ENCODE measurements around the gene PIAS1.

Gene PIAS1

DNA sequence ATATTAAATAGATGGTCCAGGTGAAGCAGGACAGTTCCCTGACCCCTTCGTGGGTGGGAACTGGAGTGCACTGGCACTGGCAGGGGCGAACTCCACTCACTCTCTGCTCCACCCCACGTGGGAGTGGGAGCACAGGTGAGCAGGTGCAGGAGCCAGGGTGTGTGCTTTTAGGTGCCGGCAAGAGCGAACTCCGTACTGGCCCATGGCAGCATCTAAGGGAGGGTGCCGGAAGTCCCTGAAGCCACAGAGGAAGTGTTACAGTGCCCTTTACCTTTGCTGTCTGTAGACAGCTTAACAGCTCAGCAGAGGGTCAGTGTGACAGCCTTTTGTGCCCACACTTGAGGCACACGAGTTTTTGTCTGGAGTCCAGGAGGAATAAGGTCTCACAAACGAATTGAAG, 26.7 kb upstream of the PIAS1 start:
- DNase-seq (ENCODE audit: low read depth) = no peak
- TF ChIP-seq, protein P1, sequence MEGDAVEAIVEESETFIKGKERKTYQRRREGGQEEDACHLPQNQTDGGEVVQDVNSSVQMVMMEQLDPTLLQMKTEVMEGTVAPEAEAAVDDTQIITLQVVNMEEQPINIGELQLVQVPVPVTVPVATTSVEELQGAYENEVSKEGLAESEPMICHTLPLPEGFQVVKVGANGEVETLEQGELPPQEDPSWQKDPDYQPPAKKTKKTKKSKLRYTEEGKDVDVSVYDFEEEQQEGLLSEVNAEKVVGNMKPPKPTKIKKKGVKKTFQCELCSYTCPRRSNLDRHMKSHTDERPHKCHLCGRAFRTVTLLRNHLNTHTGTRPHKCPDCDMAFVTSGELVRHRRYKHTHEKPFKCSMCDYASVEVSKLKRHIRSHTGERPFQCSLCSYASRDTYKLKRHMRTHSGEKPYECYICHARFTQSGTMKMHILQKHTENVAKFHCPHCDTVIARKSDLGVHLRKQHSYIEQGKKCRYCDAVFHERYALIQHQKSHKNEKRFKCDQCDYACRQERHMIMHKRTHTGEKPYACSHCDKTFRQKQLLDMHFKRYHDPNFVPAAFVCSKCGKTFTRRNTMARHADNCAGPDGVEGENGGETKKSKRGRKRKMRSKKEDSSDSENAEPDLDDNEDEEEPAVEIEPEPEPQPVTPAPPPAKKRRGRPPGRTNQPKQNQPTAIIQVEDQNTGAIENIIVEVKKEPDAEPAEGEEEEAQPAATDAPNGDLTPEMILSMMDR (IDR thresholded peaks at IDR 0.05; ENCODE audit: control insufficient read depth, insufficient read depth, low read depth, low read length, missing control alignments) = no peak
- no peak overlapping the region for H3K4me3 ChIP-seq (ENCODE audit: control insufficient read depth, low read depth, low read length)

DNA sequence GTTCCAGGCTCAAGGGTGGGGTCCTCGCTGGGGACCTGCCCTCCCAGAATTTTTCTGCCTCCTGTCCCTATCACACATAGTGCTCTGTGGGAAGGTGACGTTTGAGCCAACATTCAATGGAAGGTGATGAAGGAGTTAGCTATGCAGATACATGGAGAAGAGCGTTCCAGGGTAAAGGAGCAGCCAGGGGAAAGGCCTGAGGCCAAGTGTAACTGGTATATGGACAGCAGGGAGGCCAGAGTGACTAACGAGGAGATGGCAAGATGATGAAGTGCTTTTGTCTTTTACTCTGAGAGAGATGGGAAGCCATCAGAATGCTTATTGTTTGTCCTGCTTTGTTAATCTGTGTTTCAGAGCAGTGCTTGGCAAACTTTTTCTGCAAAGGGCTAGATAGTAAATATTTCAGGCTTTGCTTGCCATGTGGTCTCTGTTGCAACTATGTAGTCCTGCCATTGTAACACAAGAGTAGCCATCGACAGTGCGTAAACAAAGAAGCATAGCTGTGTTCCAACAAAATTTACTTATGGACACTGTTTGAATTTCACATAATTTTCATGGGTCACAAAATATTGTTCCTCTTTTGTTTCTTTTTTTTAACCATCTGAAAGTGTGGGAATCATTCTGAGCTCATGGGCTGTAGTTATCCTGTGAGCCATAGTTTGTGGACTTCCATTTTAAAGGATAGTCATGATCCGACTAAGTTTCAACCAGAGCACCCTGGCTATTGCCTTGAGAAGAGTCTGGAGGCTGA, 25.8 kb upstream of the PIAS1 start:
- no peak for DNase-seq (ENCODE audit: low read depth)
- TF ChIP-seq, protein P1 (IDR thresholded peaks at IDR 0.05; ENCODE audit: control insufficient read depth, insufficient read depth, low read depth, low read length, missing control alignments) = no peak
- H3K4me3 ChIP-seq (ENCODE audit: control insufficient read depth, low read depth, low read length) = no peak overlapping the region

DNA sequence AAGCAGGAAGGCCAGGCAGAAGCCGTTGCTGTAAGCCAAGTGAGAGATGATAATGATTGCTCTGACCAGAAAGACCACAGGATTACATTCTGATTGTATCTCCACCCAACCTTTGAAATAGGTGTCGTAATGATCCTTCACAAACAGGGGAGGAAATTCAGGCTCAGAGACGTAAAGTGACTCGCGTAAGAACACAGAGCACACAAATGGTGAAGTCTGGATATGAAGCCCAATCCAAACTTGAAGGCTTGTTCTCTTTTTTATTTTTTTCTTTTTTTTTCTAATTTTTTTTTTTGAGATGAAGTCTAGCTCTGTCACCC, 25.3 kb upstream of the PIAS1 start:
- DNase-seq (ENCODE audit: low read depth) = no peak
- TF ChIP-seq, protein P1 (IDR thresholded peaks at IDR 0.05; ENCODE audit: control insufficient read depth, insufficient read depth, low read depth, low read length, missing control alignments) = no peak
- H3K4me3 ChIP-seq (ENCODE audit: control insufficient read depth, low read depth, low read length) = no peak overlapping the region

DNA sequence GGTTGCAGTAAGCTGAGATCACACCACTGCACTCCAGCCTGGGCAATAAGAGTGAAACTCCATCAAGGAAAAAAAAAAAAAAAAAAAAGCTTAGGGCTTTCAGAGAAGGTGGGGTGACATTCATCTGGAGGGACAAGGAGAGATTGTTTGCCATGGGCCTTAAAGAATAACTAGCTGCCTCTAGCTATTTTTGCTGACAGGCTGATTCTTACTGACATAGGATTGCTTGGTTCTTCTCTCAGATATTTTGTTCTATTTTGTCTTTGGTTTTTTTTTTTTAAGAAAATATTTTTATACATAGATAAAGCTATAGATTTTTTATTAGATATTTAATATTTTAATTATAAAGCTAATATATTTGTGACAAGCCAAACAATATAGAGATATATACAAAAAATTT, 24.2 kb upstream of the PIAS1 start:
- no peak for DNase-seq (ENCODE audit: low read depth)
- H3K4me3 ChIP-seq (ENCODE audit: control insufficient read depth, low read depth, low read length) = no peak overlapping the region
- TF ChIP-seq, protein P1 (IDR thresholded peaks at IDR 0.05; ENCODE audit: control insufficient read depth, insufficient read depth, low read depth, low read length, missing control alignments) = no peak

DNA sequence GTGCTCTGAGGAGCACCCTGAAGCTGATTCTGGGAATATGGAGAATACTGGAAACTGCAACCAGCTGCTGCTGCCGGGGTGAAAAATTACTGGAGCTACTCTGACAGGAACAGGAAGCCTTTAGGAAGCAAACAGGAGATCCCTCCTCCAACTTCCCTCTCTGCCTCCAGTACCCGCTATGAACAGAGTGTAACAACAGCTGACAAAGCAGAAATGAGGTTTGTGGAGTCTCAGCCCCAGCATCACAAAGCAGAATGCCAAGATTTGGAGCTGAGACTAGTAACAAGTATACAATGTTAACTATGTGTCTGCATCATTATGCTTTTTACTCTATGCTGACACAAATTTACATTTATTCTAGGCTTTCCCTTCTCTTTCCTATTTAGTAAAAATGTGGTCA, 22.7 kb upstream of the PIAS1 start:
- DNase-seq (ENCODE audit: low read depth) = no peak
- no peak overlapping the region for H3K4me3 ChIP-seq (ENCODE audit: control insufficient read depth, low read depth, low read length)
- TF ChIP-seq, protein P1 (IDR thresholded peaks at IDR 0.05; ENCODE audit: control insufficient read depth, insufficient read depth, low read depth, low read length, missing control alignments) = no peak

DNA sequence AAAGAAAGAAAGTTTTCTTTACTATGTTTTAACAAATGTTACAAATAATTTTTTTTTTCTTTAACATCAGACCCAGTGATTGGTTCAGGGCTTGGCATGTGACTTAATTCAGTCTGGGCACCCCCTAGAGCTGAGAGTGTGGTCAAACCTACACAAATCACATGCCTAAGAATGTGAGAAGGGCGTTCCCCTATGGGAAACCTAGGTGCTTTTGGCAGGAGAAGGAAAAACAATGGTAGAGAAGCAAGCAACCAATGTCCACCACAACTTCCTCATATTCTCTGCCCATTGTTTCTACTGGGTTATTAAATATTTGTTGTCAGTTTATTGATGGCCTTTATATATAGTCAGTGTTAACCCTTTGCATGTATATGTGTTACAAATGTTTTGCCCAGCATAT, 21.4 kb upstream of the PIAS1 start:
- no peak overlapping the region for H3K4me3 ChIP-seq (ENCODE audit: control insufficient read depth, low read depth, low read length)
- TF ChIP-seq, protein P1 (IDR thresholded peaks at IDR 0.05; ENCODE audit: control insufficient read depth, insufficient read depth, low read depth, low read length, missing control alignments) = no peak
- no peak for DNase-seq (ENCODE audit: low read depth)
